Measurements from ENCODE around the gene PLA2R1. TPM values are rescaled to one million over a fixed set of nuclear protein-coding genes. Genes with fewer than 3 reads are reported as not detected.

The PLA2R1 gene
- not detected for total RNA-seq
- total RNA-seq (2013) = not detected

DNA sequence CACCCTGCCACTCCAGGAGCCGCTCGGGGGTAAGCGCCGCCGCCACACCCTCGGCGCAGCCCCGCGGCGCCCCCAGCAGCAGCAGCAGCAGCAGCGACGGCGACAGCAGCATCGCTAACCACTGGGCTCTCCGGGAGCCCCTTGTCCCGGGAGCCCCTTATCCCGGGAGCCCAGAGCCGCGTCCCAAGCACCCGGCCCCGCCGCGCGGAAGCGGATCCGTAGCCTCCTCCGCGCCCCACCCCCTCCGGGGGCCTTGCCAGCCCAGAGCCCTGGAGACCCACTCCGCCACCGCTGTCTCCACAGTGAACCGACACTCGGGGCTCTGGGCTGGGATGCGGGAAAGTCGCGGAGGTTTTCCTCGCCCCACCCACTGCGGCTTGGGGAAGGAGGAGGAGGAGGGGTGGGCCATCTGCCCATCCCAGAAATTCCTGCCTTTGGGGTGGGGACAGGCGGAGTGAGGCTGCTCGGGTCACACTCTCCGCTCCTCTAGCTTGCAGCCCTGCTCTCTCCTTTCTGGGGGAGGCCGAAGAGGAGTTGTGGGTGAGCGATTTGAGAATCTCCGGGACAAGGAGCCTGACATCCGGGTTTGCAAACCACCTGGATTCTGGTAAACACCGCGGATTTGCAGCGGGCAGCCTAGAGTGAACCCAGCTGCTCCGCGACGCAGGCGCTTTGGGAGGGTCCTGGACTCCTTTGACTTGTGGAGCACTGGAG is at the start of gene PLA2R1:
Gene PLA2R1, minus strand, starts transcription at position 324 of the 714 bp plus-strand sequence. Its CDS starts 212 bp downstream, at position 112.
- no peaks in the 10 kb centered on the region for H3K9me3 Mint-ChIP-seq
- no peak within 1 kb of the TSS for H3K4me3 ChIP-seq (ENCODE audit: low read length)
- no peaks in the 10 kb centered on the region for H3K9me3 ChIP-seq (ENCODE audit: control insufficient read depth, insufficient read depth, low read length)

DNA sequence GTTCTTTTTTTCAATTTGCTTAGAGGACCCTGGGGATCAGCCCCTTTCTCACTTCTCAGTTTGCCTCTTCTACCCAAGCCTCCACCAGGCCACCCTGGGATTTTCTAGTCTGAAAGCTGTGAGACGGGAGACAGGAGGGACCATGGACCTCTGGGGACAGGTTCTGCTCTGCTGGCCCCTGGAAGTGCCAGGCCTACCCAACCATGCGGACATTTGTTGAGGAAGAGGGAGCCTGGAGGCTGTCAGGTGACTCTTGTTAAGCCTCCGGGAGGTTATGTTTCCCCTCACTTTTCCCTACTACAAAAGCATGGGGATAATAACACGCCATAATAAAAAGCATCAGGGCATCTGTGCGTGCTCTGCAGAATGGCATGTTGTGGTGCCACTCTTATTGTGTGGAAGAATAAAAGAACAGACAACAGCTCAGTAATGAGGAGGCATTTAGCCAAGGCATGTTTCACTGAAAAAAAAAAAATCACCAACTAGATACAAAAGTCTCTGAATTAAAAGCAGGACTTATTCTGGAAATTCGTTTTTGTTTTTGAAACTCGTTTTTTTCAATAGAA is 48.3 kb upstream of the PLA2R1 start:
- intact Hi-C loops (cut with micrococcal nuclease) = loop anchor here (2.0 to 5.0 kb wide), 2 partner anchors 100 to 952 kb away; no protein-coding TSS in a partner anchor
- H3K4me1 ChIP-seq (ENCODE audit: control insufficient read depth, insufficient read depth, low read length) = no peaks in the 10 kb centered on the region
- H3K27ac Mint-ChIP-seq = no peak overlapping the region
- no peaks in the 10 kb centered on the region for H3K27me3 ChIP-seq (ENCODE audit: control insufficient read depth, insufficient read depth, low read length)
- H3K9me3 Mint-ChIP-seq = no peaks in the 10 kb centered on the region
- no peaks in the 10 kb centered on the region for H3K36me3 ChIP-seq (ENCODE audit: control insufficient read depth, insufficient read depth, low read length)
- no peak for DNase-seq
- H3K4me1 Mint-ChIP-seq = no peaks in the 10 kb centered on the region
- peaks cover 6 to 11% of the 10 kb centered on the region in 2 donors for H3K27me3 Mint-ChIP-seq (ENCODE audit: low read depth in 2 of 2)
- no peak overlapping the region for H3K4me3 ChIP-seq (ENCODE audit: low read length)
- TF ChIP-seq, protein P1, sequence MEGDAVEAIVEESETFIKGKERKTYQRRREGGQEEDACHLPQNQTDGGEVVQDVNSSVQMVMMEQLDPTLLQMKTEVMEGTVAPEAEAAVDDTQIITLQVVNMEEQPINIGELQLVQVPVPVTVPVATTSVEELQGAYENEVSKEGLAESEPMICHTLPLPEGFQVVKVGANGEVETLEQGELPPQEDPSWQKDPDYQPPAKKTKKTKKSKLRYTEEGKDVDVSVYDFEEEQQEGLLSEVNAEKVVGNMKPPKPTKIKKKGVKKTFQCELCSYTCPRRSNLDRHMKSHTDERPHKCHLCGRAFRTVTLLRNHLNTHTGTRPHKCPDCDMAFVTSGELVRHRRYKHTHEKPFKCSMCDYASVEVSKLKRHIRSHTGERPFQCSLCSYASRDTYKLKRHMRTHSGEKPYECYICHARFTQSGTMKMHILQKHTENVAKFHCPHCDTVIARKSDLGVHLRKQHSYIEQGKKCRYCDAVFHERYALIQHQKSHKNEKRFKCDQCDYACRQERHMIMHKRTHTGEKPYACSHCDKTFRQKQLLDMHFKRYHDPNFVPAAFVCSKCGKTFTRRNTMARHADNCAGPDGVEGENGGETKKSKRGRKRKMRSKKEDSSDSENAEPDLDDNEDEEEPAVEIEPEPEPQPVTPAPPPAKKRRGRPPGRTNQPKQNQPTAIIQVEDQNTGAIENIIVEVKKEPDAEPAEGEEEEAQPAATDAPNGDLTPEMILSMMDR (IDR thresholded peaks at IDR 0.05) = no peak
- no peak for ATAC-seq
- 82% methylated on average over 6 of the region's 7 CpGs for WGBS (ENCODE audit: insufficient coverage)
- no peak overlapping the region for H3K27ac ChIP-seq (ENCODE audit: low read length)
- no peaks in the 10 kb centered on the region for H3K36me3 Mint-ChIP-seq
- no peaks in the 10 kb centered on the region for H3K9me3 ChIP-seq (ENCODE audit: control insufficient read depth, insufficient read depth, low read length)
- no peak overlapping the region for H3K4me3 Mint-ChIP-seq

More for the DNA sequence above, at the start of gene PLA2R1:
- peak within 1 kb of the TSS; percentile 63 for H3K4me3 Mint-ChIP-seq
- 3% methylated on average over 52 of the region's 52 CpGs for WGBS (ENCODE audit: insufficient coverage)
- Histone ChIP-seq H3K27me3 (ENCODE audit: control insufficient read depth, insufficient read depth, low read length) (peaks cover 13% of the 10 kb centered on the region), H3K36me3 (ENCODE audit: control insufficient read depth, insufficient read depth, low read length) (no peaks in the 10 kb centered on the region), H3K4me1 (ENCODE audit: control insufficient read depth, insufficient read depth, low read length) (peaks cover 10% of the 10 kb centered on the region), H3K27ac (ENCODE audit: low read length) (no peak within 1 kb of the TSS)
- no peak within 1 kb of the TSS for H3K27ac Mint-ChIP-seq
- intact Hi-C loops (cut with micrococcal nuclease) = no loop called here
- peaks cover 7% of the 10 kb centered on the region for H3K36me3 Mint-ChIP-seq
- peaks cover 0 to 5% of the 10 kb centered on the region in 2 donors for H3K4me1 Mint-ChIP-seq
- DNase-seq (no peak), ATAC-seq (no peak)
- peaks cover 40 to 48% of the 10 kb centered on the region in 2 donors for H3K27me3 Mint-ChIP-seq (ENCODE audit: low read depth in 2 of 2)
- TF ChIP-seq, protein P1 (IDR thresholded peaks at IDR 0.05) = no peak

DNA sequence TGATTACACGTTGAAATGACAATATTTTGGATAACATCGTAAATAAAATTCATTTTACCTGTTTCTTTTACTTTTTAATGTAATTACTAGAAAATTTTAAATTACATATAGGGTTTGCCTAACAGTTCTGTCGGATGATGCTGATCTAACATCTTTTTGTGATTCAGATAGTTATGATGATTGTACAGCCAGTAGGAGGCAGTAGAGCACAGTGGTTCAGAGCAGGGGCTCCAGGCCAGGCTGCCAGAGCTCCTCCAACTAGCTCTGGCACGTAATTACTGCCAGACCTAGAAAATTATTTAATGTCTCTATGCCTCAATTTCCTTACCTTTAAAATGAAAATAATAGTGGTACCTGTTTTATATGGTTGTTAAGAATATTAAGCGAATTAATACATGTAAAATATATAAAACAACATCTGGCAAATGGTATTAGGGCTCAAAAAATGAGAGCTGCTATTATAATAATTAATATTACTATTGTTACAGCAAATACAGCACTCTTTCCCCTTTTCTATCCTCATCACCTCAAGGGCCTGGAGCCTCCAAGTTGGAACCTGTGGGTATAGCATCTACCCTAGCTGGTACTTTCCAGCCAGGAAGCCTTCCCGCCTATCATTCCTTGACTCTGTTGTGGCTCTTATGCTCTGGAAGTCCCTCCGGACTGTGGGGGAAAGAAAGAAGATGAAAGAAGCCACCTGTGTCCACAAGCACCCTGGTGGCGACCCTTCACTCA is 47.7 kb upstream of the PLA2R1 start:
- Histone ChIP-seq H3K36me3 (ENCODE audit: control insufficient read depth, insufficient read depth, low read length) (no peaks in the 10 kb centered on the region), H3K4me1 (ENCODE audit: control insufficient read depth, insufficient read depth, low read length) (no peaks in the 10 kb centered on the region), H3K27me3 (ENCODE audit: control insufficient read depth, insufficient read depth, low read length) (no peaks in the 10 kb centered on the region), H3K4me3 (ENCODE audit: low read length) (no peak overlapping the region), H3K27ac (ENCODE audit: low read length) (no peak overlapping the region), H3K9me3 (ENCODE audit: control insufficient read depth, insufficient read depth, low read length) (no peaks in the 10 kb centered on the region)
- whole genome bisulfite sequencing (ENCODE audit: insufficient coverage) = 53% methylated on average over 4 of the region's 8 CpGs
- Mint-ChIP-seq H3K36me3 (no peaks in the 10 kb centered on the region), H3K27me3 (ENCODE audit: low read depth in 2 of 2) (peaks cover 0 to 7% of the 10 kb centered on the region in 2 donors), H3K4me1 (no peaks in the 10 kb centered on the region), H3K27ac (no peak overlapping the region), H3K9me3 (no peaks in the 10 kb centered on the region), H3K4me3 (no peak overlapping the region)
- peak in 1 of 2 donors; percentile 80 for DNase-seq
- intact Hi-C loops (cut with micrococcal nuclease) = loop anchor here (2.0 to 5.0 kb wide), 2 partner anchors 101 to 952 kb away; no protein-coding TSS in a partner anchor
- TF ChIP-seq, protein P1 (IDR thresholded peaks at IDR 0.05) = peak; percentile 74
- ATAC-seq = peak; percentile 76 to 91 (median 79)
